Measurements from ENCODE around the gene TREML2. TPM values are rescaled to one million over a fixed set of nuclear protein-coding genes. Genes with fewer than 3 reads are reported as not detected.

Gene TREML2
- polyA plus RNA-seq, 1 donor (not counting 4 experiments of a cell fraction or from before 2014, with no cell fraction given): 0.03 TPM

DNA sequence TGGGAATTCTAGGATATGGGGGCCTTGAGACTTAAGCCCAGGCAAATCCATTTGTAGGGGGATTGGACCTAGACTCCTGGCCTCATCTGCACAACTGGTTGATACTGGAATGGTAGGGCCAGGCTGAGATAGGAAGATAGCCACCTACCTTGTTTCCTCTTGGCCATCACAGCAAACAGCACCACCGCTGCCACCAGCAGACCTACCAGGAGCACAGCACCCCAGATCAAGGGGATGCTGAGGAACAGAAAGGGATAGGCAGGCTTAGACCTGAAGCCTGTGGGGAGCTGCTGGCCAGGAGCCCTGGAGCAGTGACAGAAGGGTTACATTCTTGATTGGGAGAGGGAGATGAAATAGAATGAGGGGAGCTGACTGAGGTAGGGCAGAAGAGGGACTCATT is 50.3 kb downstream of the TREML2 start:
- no peak overlapping the region for H3K4me2 ChIP-seq (ENCODE audit: control insufficient read depth, extremely low read depth, insufficient read depth, low read depth, low read length)
- H3K79me2 ChIP-seq (ENCODE audit: control insufficient read depth, insufficient read depth, low read length): no peaks in the 10 kb centered on the region
- no peak overlapping the region for H3K9ac ChIP-seq (ENCODE audit: control insufficient read depth, extremely low read depth, insufficient read depth, low read length)
- H3K4me1 ChIP-seq (ENCODE audit: control insufficient read depth, extremely low read depth, insufficient read depth, low read length): peaks cover 12% of the 10 kb centered on the region
- no peak overlapping the region for H2AFZ ChIP-seq (ENCODE audit: control insufficient read depth, low read length)
- H3K4me3 ChIP-seq (ENCODE audit: control insufficient read depth in 2 of 3, extremely low read depth in 1 of 3, insufficient read depth in 2 of 3, low read depth in 1 of 3, low read length in 3 of 3): no peak overlapping the region
- H3K36me3 ChIP-seq (ENCODE audit: control insufficient read depth in 2 of 2, extremely low read depth in 1 of 2, insufficient read depth in 2 of 2, low read length in 2 of 2): no peaks in the 10 kb centered on the region
- dilution Hi-C loops (cut with MboI; ENCODE audit: extremely low pct_ligation_motif_present, low sequenced_read_pairs): no loop called here
- TF ChIP-seq EZH2 (IDR thresholded peaks at IDR 0.05; ENCODE audit: low read length): no peak
- peak; percentile 16 to 78 (median 29) for TF ChIP-seq CTCF (optimal IDR thresholded peaks at IDR 0.05 in 1 of 3, IDR thresholded peaks at IDR 0.05 in 1 of 3, conservative IDR thresholded peaks at IDR 0.05 in 1 of 3; ENCODE audit: extremely low read depth in 1 of 3, insufficient read depth in 2 of 3, low read length in 3 of 3)
- DNase-seq (ENCODE audit: low read depth, low spot score) (no peak), FAIRE-seq (peak; percentile 20)
- H4K20me1 ChIP-seq (ENCODE audit: control insufficient read depth, extremely low read depth, insufficient read depth, low read length): no peaks in the 10 kb centered on the region
- H3K27me3 ChIP-seq (ENCODE audit: control insufficient read depth, extremely low read depth, insufficient read depth, low read length): no peaks in the 10 kb centered on the region
- H3K9me3 ChIP-seq (ENCODE audit: control insufficient read depth, low read depth, low read length): no peaks in the 10 kb centered on the region
- no peaks in the 10 kb centered on the region for H3K9me1 ChIP-seq (ENCODE audit: control insufficient read depth, extremely low read depth, insufficient read depth, low read length)
- no peak overlapping the region for H3K27ac ChIP-seq (ENCODE audit: control insufficient read depth, insufficient read depth, low read length)

- Histone ChIP-seq H3K27ac (ENCODE audit: control insufficient read depth, insufficient read depth, low read length) (no peak overlapping the region), H2AFZ (ENCODE audit: control insufficient read depth, low read length) (no peak overlapping the region), H3K36me3 (ENCODE audit: control insufficient read depth in 2 of 2, extremely low read depth in 1 of 2, insufficient read depth in 2 of 2, low read length in 2 of 2) (no peaks in the 10 kb centered on the region), H3K4me2 (ENCODE audit: control insufficient read depth, extremely low read depth, insufficient read depth, low read depth, low read length) (no peak overlapping the region), H3K79me2 (ENCODE audit: control insufficient read depth, insufficient read depth, low read length) (no peaks in the 10 kb centered on the region), H3K4me3 (ENCODE audit: control insufficient read depth in 2 of 3, extremely low read depth in 1 of 3, insufficient read depth in 2 of 3, low read depth in 1 of 3, low read length in 3 of 3) (no peak overlapping the region), H3K9me1 (ENCODE audit: control insufficient read depth, extremely low read depth, insufficient read depth, low read length) (no peaks in the 10 kb centered on the region), H3K9ac (ENCODE audit: control insufficient read depth, extremely low read depth, insufficient read depth, low read length) (no peak overlapping the region), H3K4me1 (ENCODE audit: control insufficient read depth, extremely low read depth, insufficient read depth, low read length) (no peaks in the 10 kb centered on the region), H4K20me1 (ENCODE audit: control insufficient read depth, extremely low read depth, insufficient read depth, low read length) (no peaks in the 10 kb centered on the region), H3K9me3 (ENCODE audit: control insufficient read depth, low read depth, low read length) (no peaks in the 10 kb centered on the region), H3K27me3 (ENCODE audit: control insufficient read depth, extremely low read depth, insufficient read depth, low read length) (no peaks in the 10 kb centered on the region)
- dilution Hi-C loops (cut with MboI; ENCODE audit: extremely low pct_ligation_motif_present, low sequenced_read_pairs): no loop called here
- DNase-seq (ENCODE audit: low read depth, low spot score) (no peak), FAIRE-seq (no peak)
- TF ChIP-seq CTCF (optimal IDR thresholded peaks at IDR 0.05 in 1 of 3, IDR thresholded peaks at IDR 0.05 in 1 of 3, conservative IDR thresholded peaks at IDR 0.05 in 1 of 3; ENCODE audit: extremely low read depth in 1 of 3, insufficient read depth in 2 of 3, low read length in 3 of 3): no peak
- no peak for TF ChIP-seq EZH2 (IDR thresholded peaks at IDR 0.05; ENCODE audit: low read length)
Observed at GRCh38 chr6:41147917-41148316, 53.0 kb downstream of the TREML2 start.

Small RNA genes within 50 kb of the gene (small RNA-seq; reads per million reads assigned to genes)
- gene AL391903.2 (ENCODE audit: insufficient read length in 3 of 3, low read depth in 3 of 3, low replicate concordance in 1 of 3) (0 reads per million in 3 experiments), gene RNA5SP207 (ENCODE audit: insufficient read length in 3 of 3, low read depth in 3 of 3, low replicate concordance in 1 of 3) (0 to 1.3 (median 0.25) reads per million in 3 experiments)

Other genes starting within 250 kb of the TREML2 start
- gene UNC5CL, start 161.9 kb downstream of the TREML2 start, polyA plus RNA-seq: 0.23 to 0.50 TPM (median 0.34 TPM) in 3 replicates
- not detected in 3 replicates for gene TSPO2, start 158.7 kb downstream of the TREML2 start, polyA plus RNA-seq
- 0.05 TPM in 1 of 3 replicates, not detected in the others for gene APOBEC2, start 147.9 kb downstream of the TREML2 start, polyA plus RNA-seq
- gene OARD1, start 128.8 kb downstream of the TREML2 start, polyA plus RNA-seq: 12.7 to 20.3 TPM (median 13.1 TPM) in 3 replicates
- 13.6 to 22.1 TPM (median 17.1 TPM) in 3 replicates for gene NFYA, start 128.2 kb downstream of the TREML2 start, polyA plus RNA-seq
- gene TREML1, start 46.8 kb downstream of the TREML2 start, polyA plus RNA-seq: 0.26 to 0.73 TPM (median 0.51 TPM) in 3 replicates
- gene TREM2, start 38.0 kb downstream of the TREML2 start, polyA plus RNA-seq: 1.9 to 32.6 TPM (median 4.0 TPM) in 3 replicates
- not detected in 3 replicates for gene TREML4, start 27.2 kb upstream of the TREML2 start, polyA plus RNA-seq
- gene TREM1, start 85.5 kb upstream of the TREML2 start, polyA plus RNA-seq: not detected in 3 replicates
- gene NCR2, start 134.5 kb upstream of the TREML2 start, polyA plus RNA-seq: not detected in 3 replicates